H9 (cell line): ENCODE results near the gene SERPINA3. TPM values are rescaled to one million over a fixed set of nuclear protein-coding genes. Genes with fewer than 3 reads are reported as not detected.

Experiments
- DNase-seq: peaks from one replicate; pipeline ENCODE4 v3.0.0-alpha.2; 2017
- H2AFZ ChIP-seq: one replicate; pipeline ENCODE4 v1.6.1; 2013; ENCODE audit warnings: mild to moderate bottlenecking, low read length, control low read depth, moderate library complexity
- H2AK5ac ChIP-seq: 2 replicates; pipeline ENCODE4 v1.6.1; 2013; ENCODE audit warnings: low read length, control low read depth, mixed read lengths; ENCODE audit not compliant: insufficient read length
- H2BK120ac ChIP-seq: one replicate; pipeline ENCODE4 v1.6.1; 2013; ENCODE audit warnings: low read depth, mild to moderate bottlenecking, low read length, control low read depth, inconsistent platforms; ENCODE audit not compliant: poor library complexity, severe bottlenecking
- H2BK12ac ChIP-seq: 2 replicates; pipeline ENCODE4 v1.6.1; 2013; ENCODE audit warnings: low read length, control low read depth, mixed read lengths, low read depth; ENCODE audit not compliant: insufficient read length
- H2BK15ac ChIP-seq: 2 replicates; pipeline ENCODE4 v1.6.1; 2013; ENCODE audit warnings: low read depth, low read length, control low read depth
- H2BK20ac ChIP-seq: one replicate; pipeline ENCODE4 v1.6.1; 2013; ENCODE audit warnings: low read depth, mild to moderate bottlenecking, low read length, control low read depth, inconsistent platforms; ENCODE audit not compliant: poor library complexity, severe bottlenecking
- H2BK5ac ChIP-seq: 2 replicates; pipeline ENCODE4 v1.6.1; 2013; ENCODE audit warnings: low read length, control low read depth, mixed read lengths; ENCODE audit not compliant: insufficient read length
- H3K14ac ChIP-seq: 2 replicates; pipeline ENCODE4 v1.6.1; 2013; ENCODE audit warnings: low read length, control low read depth; ENCODE audit not compliant: insufficient read depth
- H3K18ac ChIP-seq: 2 replicates; pipeline ENCODE4 v1.6.1; 2013; ENCODE audit warnings: low read depth, mild to moderate bottlenecking, mixed read lengths, low read length, control low read depth; ENCODE audit not compliant: insufficient read length
- H3K23ac ChIP-seq: 2 replicates; pipeline ENCODE4 v1.6.1; 2013; ENCODE audit warnings: low read length, control low read depth, mixed read lengths, low read depth; ENCODE audit not compliant: insufficient read length
- H3K23me2 ChIP-seq: 2 replicates; pipeline ENCODE4 v1.6.1; 2013; ENCODE audit warnings: low read depth, mild to moderate bottlenecking, mixed read lengths, low read length, control low read depth; ENCODE audit not compliant: insufficient read length, poor library complexity, severe bottlenecking
- H3K27ac ChIP-seq: 2 replicates; pipeline ENCODE4 v1.5.1; 2013; ENCODE audit warnings: low read length, control low read depth, mixed read lengths, low read depth; ENCODE audit not compliant: insufficient read length
- H3K27me3 ChIP-seq: 2 replicates; pipeline ENCODE4 v1.6.1; 2013; ENCODE audit warnings: low read length, control low read depth, inconsistent platforms; ENCODE audit not compliant: insufficient read depth
- H3K4ac ChIP-seq: 2 replicates; pipeline ENCODE4 v1.6.1; 2013; ENCODE audit warnings: low read depth, mild to moderate bottlenecking, control low read depth, inconsistent platforms, low read length, moderate library complexity
- H3K4me1 ChIP-seq: 2 replicates; pipeline ENCODE4 v1.6.1; 2013; ENCODE audit warnings: low read length, control low read depth, inconsistent platforms; ENCODE audit not compliant: insufficient read depth
- H3K4me2 ChIP-seq: 2 replicates; pipeline ENCODE4 v1.6.1; 2013; ENCODE audit warnings: low read length, control low read depth, mixed read lengths; ENCODE audit not compliant: insufficient read length, insufficient read depth
- H3K56ac ChIP-seq: 2 replicates; pipeline ENCODE4 v1.6.1; 2013; ENCODE audit warnings: low read depth, mild to moderate bottlenecking, mixed read lengths, low read length, control low read depth; ENCODE audit not compliant: insufficient read length
- H3K79me1 ChIP-seq: 2 replicates; pipeline ENCODE4 v1.6.1; 2013; ENCODE audit warnings: low read depth, mild to moderate bottlenecking, moderate library complexity, low read length, control low read depth, inconsistent platforms; ENCODE audit not compliant: insufficient read depth, poor library complexity, severe bottlenecking
- H3K79me2 ChIP-seq: 2 replicates; pipeline ENCODE4 v1.6.1; 2013; ENCODE audit warnings: low read length, control low read depth, inconsistent platforms; ENCODE audit not compliant: insufficient read depth
- H3K9ac ChIP-seq: 2 replicates; pipeline ENCODE4 v1.6.1; 2013; ENCODE audit warnings: low read length, control low read depth, mixed read lengths; ENCODE audit not compliant: insufficient read length; ENCODE audit errors: extremely low read depth
- H3K9me3 ChIP-seq: one replicate; pipeline ENCODE4 v1.6.1; 2013; ENCODE audit warnings: low read depth, low read length, inconsistent platforms; ENCODE audit not compliant: control insufficient read depth
- H3T11ph ChIP-seq: one replicate; pipeline ENCODE4 v1.6.1; 2013; ENCODE audit warnings: mild to moderate bottlenecking, low read length, control low read depth, inconsistent platforms
- H4K20me1 ChIP-seq: one replicate; pipeline ENCODE4 v1.6.1; 2013; ENCODE audit not compliant: control insufficient read depth, insufficient read length, insufficient read depth
- H4K5ac ChIP-seq: 2 replicates; pipeline ENCODE4 v1.6.1; 2013; ENCODE audit warnings: low read depth, mild to moderate bottlenecking, mixed read lengths, low read length, control low read depth; ENCODE audit not compliant: insufficient read length
- H4K8ac ChIP-seq: replicated peaks from 2 replicates; pipeline ENCODE4 v1.6.1; 2013; ENCODE audit warnings: low read length, control low read depth, mixed read lengths, low read depth; ENCODE audit not compliant: insufficient read length
- H4K91ac ChIP-seq: 2 replicates; pipeline ENCODE4 v1.6.1; 2013; ENCODE audit warnings: low read depth, mild to moderate bottlenecking, moderate library complexity, mixed read lengths, low read length, control low read depth; ENCODE audit not compliant: insufficient read length
- H3K27ac Mint-ChIP-seq, 3 experiments: 2 replicates in 2 of 3; 3 replicates in 1 of 3; pipeline ENCODE4 v1.8.0; 2020 to 2021; ENCODE audit warnings: mixed read lengths in 3 of 3, mild to moderate bottlenecking in 1 of 3, moderate library complexity in 1 of 3
- H3K27me3 Mint-ChIP-seq: 2 replicates; pipeline ENCODE4 v1.8.0; 2021; ENCODE audit warnings: low read depth, mild to moderate bottlenecking, moderate library complexity, mixed read lengths
- H3K36me3 Mint-ChIP-seq, 3 experiments: 2 replicates in 2 of 3; 3 replicates in 1 of 3; pipeline ENCODE4 v1.8.0; 2020 to 2021; ENCODE audit warnings: low read depth in 3 of 3, mixed read lengths in 3 of 3; ENCODE audit not compliant: insufficient read depth in 1 of 3
- H3K4me1 Mint-ChIP-seq, 2 experiments: 2 replicates each; pipeline ENCODE4 v1.8.0; 2020; ENCODE audit warnings: mixed read lengths in 2 of 2
- H3K4me3 Mint-ChIP-seq, 2 experiments: 2 replicates in 1 of 2; 3 replicates in 1 of 2; pipeline ENCODE4 v1.8.0; 2020 to 2021; ENCODE audit warnings: mild to moderate bottlenecking in 2 of 2, mixed read lengths in 2 of 2, moderate library complexity in 1 of 2
- H3K9me3 Mint-ChIP-seq, 2 experiments: 2 replicates in 1 of 2; 3 replicates in 1 of 2; pipeline ENCODE4 v1.8.0; 2020; ENCODE audit warnings: mild to moderate bottlenecking in 2 of 2, mixed read lengths in 2 of 2, moderate library complexity in 1 of 2
- WGBS: extraction: QIAGEN DNeasy Blood & Tissue Kit; methylation state at CpG from one replicate; pipeline ENCODE4 v1.1.7; 2013; ENCODE audit warnings: missing lambda C conversion rate, low lambda C conversion rate, mixed read lengths; ENCODE audit not compliant: insufficient read length; ENCODE audit errors: extremely low coverage; 5-methylcytosine and 5-hydroxymethylcytosine counted together
- total RNA-seq: library from RNA; stranded (reverse); gene quantifications from 2 replicates; pipeline ENCODE4 v1.2.1, GENCODE V29; 2021
- TF ChIP-seq, protein P1 (sequence below): fragments of 200-600 bp; sonication (generic); conservative IDR thresholded peaks from 3 replicates; pipeline ENCODE4 v1.8.0; 2021; ENCODE audit warnings: antibody characterized with exemption, mild to moderate bottlenecking

The SERPINA3 gene
- total RNA-seq, 1 experiment from 2014 or later: not detected

DNA sequence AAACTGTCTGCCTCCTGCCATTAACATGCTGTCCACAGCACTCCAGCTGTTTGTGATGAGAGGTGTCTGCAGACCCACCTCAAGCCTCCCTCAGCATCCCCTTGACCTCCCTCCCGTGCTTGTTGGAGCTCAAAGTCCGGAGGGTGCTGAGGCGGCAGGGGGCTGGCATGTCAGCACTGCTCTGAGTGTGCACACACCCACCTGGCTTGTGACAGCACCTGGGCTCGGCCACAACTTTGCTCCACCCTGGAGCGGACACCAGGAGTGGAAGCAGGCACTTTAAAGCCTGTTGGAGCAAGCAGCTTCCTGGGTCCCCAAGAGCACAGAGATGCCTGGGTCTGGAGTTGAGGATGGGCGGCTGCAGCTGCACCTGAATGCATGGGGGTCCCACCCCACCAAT is 20.9 kb downstream of the SERPINA3 start:
- no peak overlapping the region for H3K23ac ChIP-seq
- H3K27me3 ChIP-seq: no peaks in the 10 kb centered on the region
- no peak overlapping the region for H3T11ph ChIP-seq
- H3K9ac ChIP-seq: no peak overlapping the region
- no CpG with 5 or more reads among the region's 6 CpGs for WGBS
- no peak overlapping the region for H3K56ac ChIP-seq
- no peaks in the 10 kb centered on the region for H3K23me2 ChIP-seq
- H2AK5ac ChIP-seq: no peak overlapping the region
- TF ChIP-seq, protein P1, sequence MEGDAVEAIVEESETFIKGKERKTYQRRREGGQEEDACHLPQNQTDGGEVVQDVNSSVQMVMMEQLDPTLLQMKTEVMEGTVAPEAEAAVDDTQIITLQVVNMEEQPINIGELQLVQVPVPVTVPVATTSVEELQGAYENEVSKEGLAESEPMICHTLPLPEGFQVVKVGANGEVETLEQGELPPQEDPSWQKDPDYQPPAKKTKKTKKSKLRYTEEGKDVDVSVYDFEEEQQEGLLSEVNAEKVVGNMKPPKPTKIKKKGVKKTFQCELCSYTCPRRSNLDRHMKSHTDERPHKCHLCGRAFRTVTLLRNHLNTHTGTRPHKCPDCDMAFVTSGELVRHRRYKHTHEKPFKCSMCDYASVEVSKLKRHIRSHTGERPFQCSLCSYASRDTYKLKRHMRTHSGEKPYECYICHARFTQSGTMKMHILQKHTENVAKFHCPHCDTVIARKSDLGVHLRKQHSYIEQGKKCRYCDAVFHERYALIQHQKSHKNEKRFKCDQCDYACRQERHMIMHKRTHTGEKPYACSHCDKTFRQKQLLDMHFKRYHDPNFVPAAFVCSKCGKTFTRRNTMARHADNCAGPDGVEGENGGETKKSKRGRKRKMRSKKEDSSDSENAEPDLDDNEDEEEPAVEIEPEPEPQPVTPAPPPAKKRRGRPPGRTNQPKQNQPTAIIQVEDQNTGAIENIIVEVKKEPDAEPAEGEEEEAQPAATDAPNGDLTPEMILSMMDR: no peak
- H2AFZ ChIP-seq: no peak overlapping the region
- DNase-seq: no peak
- no peak overlapping the region for H3K27ac ChIP-seq
- no peaks in the 10 kb centered on the region for H3K4me1 ChIP-seq
- Mint-ChIP-seq H3K27me3 (peaks cover 32% of the 10 kb centered on the region), H3K36me3 (no peaks in the 10 kb centered on the region), H3K9me3 (no peaks in the 10 kb centered on the region; a peak in 1 of 5 replicates), H3K4me1 (no peaks in the 10 kb centered on the region), H3K4me3 (no peak overlapping the region), H3K27ac (no peak overlapping the region)
- H4K20me1 ChIP-seq: no peaks in the 10 kb centered on the region
- no peak overlapping the region for H3K18ac ChIP-seq
- no peak overlapping the region for H2BK5ac ChIP-seq
- H3K79me1 ChIP-seq: no peaks in the 10 kb centered on the region
- H4K91ac ChIP-seq: no peak overlapping the region
- no peak overlapping the region for H4K8ac ChIP-seq
- H3K4me2 ChIP-seq: no peak overlapping the region
- no peak overlapping the region for H2BK120ac ChIP-seq
- no peak overlapping the region for H2BK15ac ChIP-seq
- no peak overlapping the region for H2BK12ac ChIP-seq
- H3K4ac ChIP-seq: no peak overlapping the region
- no peaks in the 10 kb centered on the region for H3K79me2 ChIP-seq
- H2BK20ac ChIP-seq: no peak overlapping the region
- H3K14ac ChIP-seq: no peak overlapping the region
- H4K5ac ChIP-seq: no peak overlapping the region
- H3K9me3 ChIP-seq: no peaks in the 10 kb centered on the region
